Stimulated activated CD8-positive, alpha-beta memory T cell treated with anti-CD3 and anti-CD28 coated beads, Interleukin-7, amount 100 ng/mL, for 24 hours (primary cell): ENCODE measurements around the gene ATXN7L3.
"Not testable (repeated sequence)": the region's sequence is repeated elsewhere in the genome, so short reads cannot be mapped to it uniquely, and the experiment has no call there.

Source experiments
- DNase-seq: peaks from one replicate; pipeline ENCODE4 v3.0.0-alpha.2; 2020; ENCODE audit warnings: low read depth

The ATXN7L3 gene

GRCh38 chr17:44174427-44174826 is 25.3 kb downstream of the ATXN7L3 start:
- no peak for DNase-seq

- DNase-seq = no peak
These were observed 27.7 kb downstream of the ATXN7L3 start for GRCh38 chr17:44171931-44172455.

- DNase-seq = no peak
These were observed 29.0 kb downstream of the ATXN7L3 start, which contains the start of gene ASB16 for GRCh38 chr17:44170499-44171201. TSS of gene ASB16 (plus strand) at chr17:44170704. CDS start at chr17:44170790, 86 bp downstream.

GRCh38 chr17:44170135-44170498 is 29.6 kb downstream of the ATXN7L3 start:
- no peak for DNase-seq

GRCh38 chr17:44167181-44167861 is 32.4 kb downstream of the ATXN7L3 start:
- DNase-seq = no peak

GRCh38 chr17:44164476-44164875 is 35.2 kb downstream of the ATXN7L3 start:
- DNase-seq = no peak

GRCh38 chr17:44159519-44160210 is 40.0 kb downstream of the ATXN7L3 start:
- peak; percentile 12 for DNase-seq

- DNase-seq = no peak
These were observed 44.2 kb downstream of the ATXN7L3 start for GRCh38 chr17:44155488-44155887.

- no peak for DNase-seq
These were observed 46.8 kb downstream of the ATXN7L3 start for GRCh38 chr17:44152875-44153274.

- DNase-seq = no peak
These were observed 49.8 kb downstream of the ATXN7L3 start for GRCh38 chr17:44149750-44150329.

GRCh38 chr17:44149066-44149465 is 50.6 kb downstream of the ATXN7L3 start:
- not testable (repeated sequence) for DNase-seq

GRCh38 chr17:44147812-44148211 is 51.9 kb downstream of the ATXN7L3 start:
- no peak for DNase-seq

- DNase-seq = no peak
These were observed 53.0 kb downstream of the ATXN7L3 start for GRCh38 chr17:44146375-44147346.

GRCh38 chr17:44144966-44145739 is 54.5 kb downstream of the ATXN7L3 start:
- no peak for DNase-seq

GRCh38 chr17:44143921-44144320 is 55.8 kb downstream of the ATXN7L3 start:
- DNase-seq = not testable (repeated sequence)
